Measurements from ENCODE around the gene PRKACG.
A peak's percentile ranks its signal among the peaks of the same experiment; 100 is the strongest.
"Not testable (repeated sequence)": the region's sequence is repeated elsewhere in the genome, so short reads cannot be mapped to it uniquely, and the experiment has no call there.

Gene PRKACG

GRCh38 chr9:69023650-69024049 is 9.7 kb upstream of the PRKACG start:
- DNase-seq, result no peak

- no peak for DNase-seq
Measured at GRCh38 chr9:69020301-69021145, 6.6 kb upstream of the PRKACG start.

- DNase-seq, result no peak
Measured at GRCh38 chr9:69019808-69020207, 5.9 kb upstream of the PRKACG start.

GRCh38 chr9:69018737-69019136 is 4.8 kb upstream of the PRKACG start:
- DNase-seq, result no peak

GRCh38 chr9:69016191-69017096 is 2.5 kb upstream of the PRKACG start:
- DNase-seq, result no peak

GRCh38 chr9:69013382-69013727 is 558 bp downstream of the PRKACG start:
- DNase-seq, result no peak

GRCh38 chr9:69012696-69013381 is 1.1 kb downstream of the PRKACG start:
- no peak for DNase-seq

- no peak for DNase-seq
Measured at GRCh38 chr9:69009708-69010107, 4.2 kb downstream of the PRKACG start.

- no peak for DNase-seq
Measured at GRCh38 chr9:69004836-69005235, 9.1 kb downstream of the PRKACG start.

- DNase-seq, result no peak
Measured at GRCh38 chr9:69003051-69003450, 10.9 kb downstream of the PRKACG start.

- no peak for DNase-seq
Measured at GRCh38 chr9:69001921-69002320, 12.0 kb downstream of the PRKACG start.

GRCh38 chr9:68999393-69000105 is 14.4 kb downstream of the PRKACG start:
- DNase-seq, result peak; percentile 71

- DNase-seq, result no peak
Measured at GRCh38 chr9:68998812-68999211, 15.1 kb downstream of the PRKACG start.

GRCh38 chr9:68998385-68998784 is 15.5 kb downstream of the PRKACG start:
- DNase-seq, result no peak

GRCh38 chr9:68997666-68998065 is 16.2 kb downstream of the PRKACG start:
- no peak for DNase-seq

- DNase-seq, result no peak
Measured at GRCh38 chr9:68996462-68996861, 17.5 kb downstream of the PRKACG start.

- no peak for DNase-seq
Measured at GRCh38 chr9:68995776-68996175, 18.1 kb downstream of the PRKACG start.

- no peak for DNase-seq
Measured at GRCh38 chr9:68991457-68991856, 22.5 kb downstream of the PRKACG start.

- not testable (repeated sequence) for DNase-seq
Measured at GRCh38 chr9:68986949-68987348, 27.0 kb downstream of the PRKACG start.

- DNase-seq, result no peak
Measured at GRCh38 chr9:68983522-68984424, 30.1 kb downstream of the PRKACG start.

GRCh38 chr9:68983008-68983411 is 30.9 kb downstream of the PRKACG start:
- DNase-seq, result no peak

- no peak for DNase-seq
Measured at GRCh38 chr9:68981789-68982188, 32.1 kb downstream of the PRKACG start.
